Measurements from ENCODE around the gene PLCL2. TPM values are rescaled to one million over a fixed set of nuclear protein-coding genes. Genes with fewer than 3 reads are reported as not detected.
A peak's percentile ranks its signal among the peaks of the same experiment; 100 is the strongest.

Gene PLCL2
- total RNA-seq, 1 donor from 2014 or later: 1.6 TPM

- peaks cover 2% of the 10 kb centered on the region for H3K27me3 ChIP-seq (ENCODE audit: control insufficient read depth, insufficient read depth, low read length)
- no peak overlapping the region for H3K4me3 ChIP-seq (ENCODE audit: low read depth, low read length)
- no peaks in the 10 kb centered on the region for H3K36me3 ChIP-seq (ENCODE audit: control insufficient read depth, insufficient read depth, low read length)
- FAIRE-seq (no peak), DNase-seq (ENCODE audit: low read depth) (no peak)
- no peak for TF ChIP-seq CTCF (IDR thresholded peaks at IDR 0.05; ENCODE audit: insufficient read depth, low read length, severe bottlenecking)
These were observed 24.5 kb upstream of the PLCL2 start for GRCh38 chr3:16860234-16860633.

- TF ChIP-seq CTCF (IDR thresholded peaks at IDR 0.05; ENCODE audit: insufficient read depth, low read length, severe bottlenecking): no peak
- H3K36me3 ChIP-seq (ENCODE audit: control insufficient read depth, insufficient read depth, low read length): no peaks in the 10 kb centered on the region
- DNase-seq (ENCODE audit: low read depth): no peak
These were observed 23.3 kb upstream of the PLCL2 start for GRCh38 chr3:16861432-16861831.

GRCh38 chr3:16864610-16865313, 20.0 kb upstream of the PLCL2 start:
- peak; percentile 49 for DNase-seq (ENCODE audit: low read depth)
- TF ChIP-seq CTCF (IDR thresholded peaks at IDR 0.05; ENCODE audit: insufficient read depth, low read length, severe bottlenecking): no peak
- Histone ChIP-seq H3K36me3 (ENCODE audit: control insufficient read depth, insufficient read depth, low read length) (no peaks in the 10 kb centered on the region), H3K27me3 (ENCODE audit: control insufficient read depth, insufficient read depth, low read length) (peaks cover 4% of the 10 kb centered on the region), H3K4me3 (ENCODE audit: low read depth, low read length) (no peak overlapping the region)
- FAIRE-seq: no peak

More at GRCh38 chr3:16861432-16861831, 23.3 kb upstream of the PLCL2 start:
- Histone ChIP-seq H3K27me3 (ENCODE audit: control insufficient read depth, insufficient read depth, low read length) (peaks cover 4% of the 10 kb centered on the region), H3K4me3 (ENCODE audit: low read depth, low read length) (no peak overlapping the region)
- FAIRE-seq: no peak

GRCh38 chr3:16865335-16865734, 19.4 kb upstream of the PLCL2 start:
- peaks cover 4% of the 10 kb centered on the region for H3K27me3 ChIP-seq (ENCODE audit: control insufficient read depth, insufficient read depth, low read length)
- DNase-seq (ENCODE audit: low read depth): no peak
- no peak for FAIRE-seq
- no peak overlapping the region for H3K4me3 ChIP-seq (ENCODE audit: low read depth, low read length)
- TF ChIP-seq CTCF (IDR thresholded peaks at IDR 0.05; ENCODE audit: insufficient read depth, low read length, severe bottlenecking): no peak
- H3K36me3 ChIP-seq (ENCODE audit: control insufficient read depth, insufficient read depth, low read length): no peaks in the 10 kb centered on the region

- no peaks in the 10 kb centered on the region for H3K36me3 ChIP-seq (ENCODE audit: control insufficient read depth, insufficient read depth, low read length)
- H3K27me3 ChIP-seq (ENCODE audit: control insufficient read depth, insufficient read depth, low read length): peaks cover 4% of the 10 kb centered on the region
- TF ChIP-seq CTCF (IDR thresholded peaks at IDR 0.05; ENCODE audit: insufficient read depth, low read length, severe bottlenecking): no peak
- DNase-seq (ENCODE audit: low read depth): no peak
- H3K4me3 ChIP-seq (ENCODE audit: low read depth, low read length): no peak overlapping the region
- no peak for FAIRE-seq
These were observed 18.2 kb upstream of the PLCL2 start for GRCh38 chr3:16866571-16866970.

GRCh38 chr3:16868513-16868912, 16.2 kb upstream of the PLCL2 start:
- FAIRE-seq (no peak), DNase-seq (ENCODE audit: low read depth) (no peak)
- no peak for TF ChIP-seq CTCF (IDR thresholded peaks at IDR 0.05; ENCODE audit: insufficient read depth, low read length, severe bottlenecking)
- Histone ChIP-seq H3K36me3 (ENCODE audit: control insufficient read depth, insufficient read depth, low read length) (no peaks in the 10 kb centered on the region), H3K4me3 (ENCODE audit: low read depth, low read length) (no peak overlapping the region), H3K27me3 (ENCODE audit: control insufficient read depth, insufficient read depth, low read length) (peaks cover 4% of the 10 kb centered on the region)

Measured in bronchial epithelial cell (primary cell).